HG02678 (cell line): ENCODE measurements around the gene OPRD1.
"Not testable (repeated sequence)": the region's sequence is repeated elsewhere in the genome, so short reads cannot be mapped to it uniquely, and the experiment has no call there.

Experiments used
- ATAC-seq: cut with Tn5 transposase; IDR thresholded peaks from one replicate; pipeline ENCODE4 v1.9.1; 2021; ENCODE audit warnings: mild to moderate bottlenecking, moderate library complexity; ENCODE audit not compliant: unreplicated experiment

The OPRD1 gene

GRCh38 chr1:28840928-28841544, 29.1 kb downstream of the OPRD1 start:
- no peak for ATAC-seq

GRCh38 chr1:28845786-28846543, 34.0 kb downstream of the OPRD1 start:
- no peak for ATAC-seq

- ATAC-seq, result not testable (repeated sequence)
Measured at GRCh38 chr1:28847207-28847606, 35.2 kb downstream of the OPRD1 start.

GRCh38 chr1:28848416-28848815, 36.4 kb downstream of the OPRD1 start:
- ATAC-seq, result no peak

GRCh38 chr1:28853093-28853742, 41.2 kb downstream of the OPRD1 start:
- ATAC-seq, result no peak

- not testable (repeated sequence) for ATAC-seq
Measured at GRCh38 chr1:28854406-28854805, 42.4 kb downstream of the OPRD1 start.

GRCh38 chr1:28855046-28855445, 43.1 kb downstream of the OPRD1 start:
- no peak for ATAC-seq

GRCh38 chr1:28855469-28855951, 43.5 kb downstream of the OPRD1 start:
- ATAC-seq, result no peak

- no peak for ATAC-seq
Measured at GRCh38 chr1:28855969-28856368, 44.0 kb downstream of the OPRD1 start.

GRCh38 chr1:28860332-28861073, 48.5 kb downstream of the OPRD1 start:
- ATAC-seq, result no peak

- ATAC-seq, result no peak
Measured at GRCh38 chr1:28862571-28863403, 50.8 kb downstream of the OPRD1 start.

- no peak for ATAC-seq
Measured at GRCh38 chr1:28864695-28865094, 52.7 kb downstream of the OPRD1 start.

GRCh38 chr1:28865997-28866650, 54.2 kb downstream of the OPRD1 start:
- ATAC-seq, result no peak

GRCh38 chr1:28867850-28868249, 55.9 kb downstream of the OPRD1 start:
- ATAC-seq, result no peak

- ATAC-seq, result no peak
Measured at GRCh38 chr1:28869952-28870351, 58.0 kb downstream of the OPRD1 start.

- no peak for ATAC-seq
Measured at GRCh38 chr1:28871631-28872401, 59.8 kb downstream of the OPRD1 start.

- not testable (repeated sequence) for ATAC-seq
Measured at GRCh38 chr1:28875134-28875533, 63.2 kb downstream of the OPRD1 start.

GRCh38 chr1:28877132-28877781, 65.3 kb downstream of the OPRD1 start:
- ATAC-seq, result no peak

GRCh38 chr1:28878796-28879195, 66.8 kb downstream of the OPRD1 start:
- ATAC-seq, result no peak
